ENCODE results near the gene THOP1.

The THOP1 gene

DNA sequence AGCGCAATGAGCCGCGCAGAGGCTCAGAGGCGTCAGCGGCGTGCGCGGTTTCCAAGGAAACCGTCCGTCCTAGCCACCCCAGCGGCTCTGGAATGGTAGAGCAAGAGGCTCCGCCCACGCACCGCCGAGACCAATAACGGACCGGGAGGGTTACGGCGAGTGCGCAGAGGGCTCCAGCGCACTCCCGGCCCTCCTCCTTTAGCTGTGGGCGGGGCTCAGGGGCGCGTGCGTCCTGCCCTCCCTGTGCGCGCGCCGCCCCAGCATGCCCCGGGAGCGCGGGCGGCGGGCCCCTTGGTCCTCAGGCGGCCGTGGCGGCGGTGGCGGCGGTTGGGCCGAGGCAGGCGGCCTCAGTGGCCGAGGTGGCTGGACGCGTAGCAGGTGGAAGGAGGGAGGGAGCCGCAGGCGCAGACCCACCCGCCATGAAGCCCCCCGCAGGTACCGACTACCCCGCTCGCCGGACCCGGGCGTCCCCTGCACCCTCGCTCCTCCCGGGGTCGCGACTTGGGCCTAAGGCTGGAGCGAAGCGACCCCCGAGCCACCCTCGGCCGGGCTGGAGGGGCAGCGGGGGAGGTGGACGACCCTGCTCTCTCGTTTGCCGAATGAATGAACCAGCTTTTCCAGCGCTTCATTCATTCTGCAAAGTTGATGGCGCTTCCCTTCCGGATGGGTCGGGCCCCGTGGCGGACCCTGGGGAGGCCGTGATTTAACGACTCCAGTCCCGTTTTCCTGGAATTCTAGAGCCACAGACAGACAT is at the start of gene THOP1:
TSS of gene THOP1 (plus strand) at position 260 of the 754 bp plus-strand sequence. CDS start at position 420, 160 bp downstream.
- DNase-seq (ENCODE audit: low read depth): peak; percentile 100

DNA sequence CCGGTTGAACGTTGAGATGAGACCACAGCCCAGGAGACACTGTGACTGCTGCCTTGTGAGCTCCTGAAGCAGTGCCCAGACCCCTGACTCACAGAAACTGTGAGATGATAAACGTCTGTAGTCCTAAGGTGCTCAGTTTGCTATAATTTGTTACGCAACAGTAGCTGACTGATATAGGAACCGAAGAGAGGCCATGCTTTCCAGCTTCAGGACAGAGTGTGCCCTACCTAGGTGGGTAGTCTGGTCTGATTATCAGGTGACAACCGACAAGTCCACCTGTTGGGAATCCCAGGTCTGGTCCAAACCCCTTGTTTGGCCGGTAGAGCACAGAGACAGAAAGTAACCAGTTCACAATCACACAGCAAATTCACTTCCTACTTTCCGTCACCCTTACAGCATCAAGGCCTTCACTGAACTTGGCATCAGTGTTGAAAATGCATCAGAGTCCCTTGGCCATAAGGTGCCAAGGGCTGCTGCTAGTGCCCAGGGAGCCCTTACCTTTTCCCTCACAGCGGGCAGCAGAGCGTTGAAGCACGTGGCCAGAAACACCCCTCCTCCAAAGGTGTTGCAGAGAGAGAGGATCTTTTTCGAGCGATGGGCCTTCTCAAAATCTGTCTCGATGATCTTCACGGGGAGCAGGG is 48.6 kb upstream of the THOP1 start:
- DNase-seq (ENCODE audit: low read depth): no peak

DNA sequence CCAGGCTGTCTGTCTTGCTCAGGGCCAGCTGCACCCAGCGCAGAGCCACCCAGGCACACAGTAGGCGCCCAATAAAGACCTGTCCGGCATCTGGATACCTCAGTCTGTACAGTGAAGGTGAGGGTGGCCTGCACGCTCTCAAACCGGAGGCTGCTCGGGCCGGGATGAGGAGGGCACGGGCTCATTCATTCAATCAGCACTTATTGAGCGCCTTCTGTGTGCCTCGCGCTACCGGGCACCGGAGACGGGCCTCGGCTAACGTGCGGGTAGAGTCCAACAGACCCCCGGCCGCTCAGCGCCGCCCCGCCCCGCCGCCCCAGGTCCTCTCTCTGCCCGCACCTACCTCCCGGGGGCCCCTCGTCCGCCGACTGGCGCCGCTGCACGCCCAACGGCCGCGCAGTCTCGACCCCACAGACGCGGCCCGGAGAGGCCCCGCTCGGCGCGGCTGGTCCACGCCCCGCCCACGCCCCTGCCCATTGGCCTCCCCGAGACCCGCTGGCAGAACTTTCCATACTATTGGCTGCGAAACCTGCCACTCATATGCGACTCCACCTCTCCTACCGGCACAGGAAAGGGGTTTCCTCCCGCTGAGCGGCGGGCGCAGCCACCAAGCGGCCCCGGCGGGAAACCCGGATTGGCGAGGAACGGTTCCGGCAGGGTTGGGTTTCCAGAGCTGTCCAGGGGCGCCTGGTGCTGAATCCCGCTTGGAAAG is 45.5 kb upstream of the THOP1 start, which contains the start of gene SLC39A3:
TSS of gene SLC39A3 (minus strand) at position 416 of the 712 bp plus-strand sequence. CDS start 2,760 bp downstream, outside the sequence.
- DNase-seq (ENCODE audit: low read depth): peak; percentile 99

DNA sequence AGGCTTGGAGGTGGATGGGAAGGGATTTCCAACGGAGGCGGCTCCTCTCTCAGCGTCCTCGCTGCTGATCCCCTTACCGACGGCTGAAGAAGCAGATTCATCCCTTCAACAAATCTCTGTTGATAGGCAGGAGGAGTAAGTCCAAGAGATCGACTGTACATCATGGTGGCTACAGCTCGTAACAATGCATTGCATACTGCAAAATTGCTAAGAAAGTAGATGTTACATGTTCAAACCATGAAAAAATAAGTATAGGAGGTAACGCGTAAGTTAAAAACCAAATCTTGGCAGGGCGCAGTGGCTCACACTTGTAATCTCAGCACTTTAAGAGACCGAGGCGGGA is 45.0 kb upstream of the THOP1 start:
- DNase-seq (ENCODE audit: low read depth): no peak

DNA sequence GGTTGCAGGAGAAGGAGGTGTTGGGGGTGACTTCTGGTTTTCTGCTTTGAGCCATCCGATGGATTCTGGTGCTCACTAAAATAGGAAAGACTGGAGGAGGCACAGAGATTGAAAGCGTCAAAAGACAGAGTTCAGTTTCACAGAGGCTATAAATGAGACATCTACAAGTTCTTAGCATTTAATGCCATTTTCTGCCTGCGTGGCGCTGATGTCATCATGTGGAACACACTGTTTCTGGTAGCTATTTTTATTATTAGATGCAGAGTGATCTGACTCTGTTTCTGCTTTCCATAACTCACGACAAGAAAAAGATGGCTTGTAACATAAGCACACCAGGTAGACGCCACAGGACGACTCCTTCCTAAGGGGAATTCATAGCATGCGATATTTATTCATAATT is 42.2 kb upstream of the THOP1 start:
- DNase-seq (ENCODE audit: low read depth): no peak

DNA sequence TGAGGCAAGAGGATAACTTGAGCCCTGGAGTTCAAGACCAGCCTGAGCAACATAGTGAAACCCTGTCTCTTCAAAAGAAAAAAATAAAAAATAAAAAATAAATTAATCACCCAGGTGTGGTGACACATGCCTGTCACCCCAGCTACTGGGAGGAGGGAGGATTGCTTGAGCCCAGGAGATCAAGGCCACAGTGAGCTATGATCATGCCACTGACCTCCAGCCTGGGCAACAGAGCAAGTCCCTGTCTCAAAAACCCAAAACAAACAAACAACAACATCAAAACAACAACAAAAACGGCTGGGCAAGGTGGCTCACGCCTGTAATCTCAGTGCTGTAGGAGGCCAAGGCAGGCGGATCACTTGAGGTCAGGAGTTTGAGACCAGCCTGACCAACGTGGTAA is 41.2 kb upstream of the THOP1 start:
- no peak for DNase-seq (ENCODE audit: low read depth)

DNA sequence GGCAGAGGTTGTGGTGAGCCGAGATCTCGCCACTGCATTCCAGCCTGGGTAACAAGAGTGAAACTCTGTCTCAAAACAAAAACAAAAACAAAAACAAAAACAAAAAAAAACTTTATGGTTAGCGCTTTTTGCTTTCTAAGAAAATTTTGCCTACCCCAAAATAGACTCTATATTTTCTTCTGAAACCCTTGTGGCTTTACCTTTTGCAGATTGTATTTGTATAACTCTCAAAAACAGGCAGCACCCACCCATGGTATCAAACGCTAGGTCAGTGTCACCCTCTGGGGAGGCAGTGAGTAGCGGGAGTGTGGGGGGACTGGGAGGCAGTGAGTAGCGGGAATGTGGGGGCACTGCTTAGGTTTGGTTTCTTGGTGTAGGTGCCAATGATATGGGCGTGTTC is 38.0 kb upstream of the THOP1 start:
- no peak for DNase-seq (ENCODE audit: low read depth)

DNA sequence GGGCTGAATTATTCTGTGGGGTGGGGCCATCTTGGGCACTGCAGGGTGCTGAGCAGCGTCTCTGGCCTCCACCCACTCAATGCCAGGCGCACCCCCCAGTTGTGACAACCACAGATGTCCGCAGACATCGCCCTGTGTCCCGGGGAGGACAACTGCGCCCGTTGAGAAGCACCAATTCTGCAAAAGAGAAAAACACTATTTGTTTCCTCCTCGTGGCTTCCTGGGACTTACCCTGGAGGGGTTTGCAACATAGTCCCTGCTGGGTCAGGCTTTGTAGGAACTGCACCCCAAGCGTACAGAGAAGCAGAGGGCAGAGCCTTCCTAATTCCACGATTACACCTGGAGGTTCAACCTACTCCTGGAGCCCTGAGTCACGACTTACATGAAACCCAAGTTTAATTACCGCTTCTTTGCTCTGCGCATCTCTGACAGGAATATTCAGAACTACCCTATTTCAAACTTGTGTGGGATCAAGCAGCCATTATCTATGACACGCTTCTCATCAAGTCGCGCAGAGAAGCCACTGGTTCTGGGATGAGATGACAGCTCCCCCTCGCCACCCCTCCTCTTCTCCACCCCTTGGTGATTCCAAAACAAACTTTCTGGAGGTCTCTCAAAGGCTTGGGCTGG is 34.4 kb upstream of the THOP1 start:
- no peak for DNase-seq (ENCODE audit: low read depth)

DNA sequence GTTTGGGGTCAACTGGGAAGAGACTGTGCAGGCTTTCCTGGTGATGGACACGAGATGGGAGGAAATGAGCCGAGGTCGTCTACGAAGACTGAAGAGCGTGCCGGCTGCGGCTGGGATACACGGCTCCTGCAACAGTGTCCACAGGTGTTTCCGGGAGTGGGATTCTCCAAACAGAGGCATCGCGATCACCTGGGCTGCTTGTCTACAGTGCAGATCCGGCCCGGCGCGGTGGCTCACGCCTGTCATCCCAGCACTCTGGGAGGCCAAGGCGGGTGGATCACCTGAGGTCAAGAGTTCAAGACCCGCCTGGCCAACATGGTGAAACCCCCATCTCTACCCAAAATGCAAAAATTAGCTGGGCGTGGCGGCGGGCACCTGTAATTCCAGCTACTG is 33.9 kb upstream of the THOP1 start:
- no peak for DNase-seq (ENCODE audit: low read depth)

DNA sequence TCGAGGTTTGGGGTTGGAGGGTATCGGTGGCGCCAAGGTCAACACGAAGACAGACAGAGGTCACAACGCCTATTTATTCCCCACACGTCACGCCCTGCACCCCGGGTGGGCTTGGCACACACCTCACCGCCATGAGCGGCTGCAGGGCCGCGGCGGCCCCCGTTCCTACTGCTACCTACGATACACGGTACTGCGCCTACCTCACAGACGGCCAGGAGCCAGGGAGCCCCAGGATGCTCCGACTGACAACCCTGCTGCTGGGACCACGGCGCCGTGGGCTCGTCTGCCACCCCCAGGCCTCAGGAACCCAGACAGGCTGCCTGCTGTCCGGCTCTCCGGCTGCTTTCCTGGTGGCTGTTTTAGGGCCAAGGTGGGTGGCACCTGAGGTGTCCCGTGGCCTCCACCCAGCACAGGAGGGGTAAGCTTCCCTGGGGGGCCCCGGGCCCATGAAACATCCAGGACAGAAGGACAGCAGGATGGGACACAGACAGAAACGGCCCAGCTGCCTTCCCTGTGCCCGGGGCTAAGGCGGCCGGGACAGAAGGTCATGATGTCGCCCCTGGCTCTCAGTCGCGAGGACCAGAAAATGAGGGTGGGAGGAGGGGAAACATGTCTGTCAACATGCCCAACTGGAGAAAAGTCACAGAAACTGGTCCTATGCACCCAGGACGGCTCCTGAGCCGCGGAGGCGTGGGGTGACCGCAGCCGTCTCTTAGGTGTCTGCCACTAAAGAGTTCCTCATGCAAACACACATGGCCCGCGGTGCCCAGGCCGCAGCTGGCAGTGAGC is 30.4 kb upstream of the THOP1 start:
- DNase-seq (ENCODE audit: low read depth): no peak

DNA sequence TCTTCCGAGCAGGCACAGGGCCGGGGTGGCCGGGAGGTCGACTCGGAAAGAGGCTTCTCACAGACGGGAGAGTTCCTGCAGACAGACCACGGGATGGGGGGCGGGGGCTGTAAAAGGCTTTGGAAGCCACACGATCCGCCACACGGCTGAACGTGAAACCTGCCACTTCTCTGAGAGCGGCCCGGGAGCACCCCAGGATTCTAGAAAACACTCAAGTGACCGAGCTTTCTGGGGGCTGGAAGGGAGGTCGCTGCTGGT is 29.9 kb upstream of the THOP1 start:
- no peak for DNase-seq (ENCODE audit: low read depth)

DNA sequence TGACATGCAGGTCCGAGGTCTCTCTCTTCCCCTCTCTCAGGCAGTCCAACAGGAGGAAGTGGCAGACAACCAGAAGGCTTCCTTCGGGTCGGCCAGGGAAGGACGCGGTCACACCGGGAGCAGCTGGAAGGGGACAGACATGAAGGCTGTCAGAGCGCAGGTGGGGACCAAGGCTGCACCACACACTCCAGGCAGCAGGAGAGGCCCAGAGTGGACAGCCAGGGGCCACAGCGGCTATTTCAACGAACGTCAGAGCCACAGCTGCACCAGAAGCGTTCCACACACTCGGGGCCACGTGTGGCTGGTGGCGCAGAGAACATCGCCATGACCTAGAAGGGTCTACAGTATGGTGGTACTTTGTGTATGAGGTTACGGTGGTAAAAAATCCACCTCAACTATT is 29.5 kb upstream of the THOP1 start:
- no peak for DNase-seq (ENCODE audit: low read depth)

DNA sequence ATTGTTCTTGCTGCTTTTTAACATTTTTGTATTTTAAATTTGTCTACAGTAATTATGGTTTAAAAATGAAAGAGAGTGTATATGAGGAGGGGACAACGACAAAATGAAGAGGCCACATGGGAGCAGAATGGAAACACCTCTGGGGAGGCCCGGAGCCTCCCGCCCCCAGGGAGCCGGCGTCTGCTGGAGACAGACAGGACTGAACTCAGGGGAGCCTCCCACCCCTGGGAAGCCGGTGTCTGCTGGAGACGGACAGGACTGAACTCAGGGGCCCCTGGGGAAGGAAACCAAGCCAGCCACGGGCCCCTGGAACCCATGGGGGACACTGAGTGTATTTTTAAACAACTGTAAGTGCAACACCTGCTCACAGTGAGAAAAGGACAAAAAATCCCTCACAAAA is 28.8 kb upstream of the THOP1 start:
- no peak for DNase-seq (ENCODE audit: low read depth)

DNA sequence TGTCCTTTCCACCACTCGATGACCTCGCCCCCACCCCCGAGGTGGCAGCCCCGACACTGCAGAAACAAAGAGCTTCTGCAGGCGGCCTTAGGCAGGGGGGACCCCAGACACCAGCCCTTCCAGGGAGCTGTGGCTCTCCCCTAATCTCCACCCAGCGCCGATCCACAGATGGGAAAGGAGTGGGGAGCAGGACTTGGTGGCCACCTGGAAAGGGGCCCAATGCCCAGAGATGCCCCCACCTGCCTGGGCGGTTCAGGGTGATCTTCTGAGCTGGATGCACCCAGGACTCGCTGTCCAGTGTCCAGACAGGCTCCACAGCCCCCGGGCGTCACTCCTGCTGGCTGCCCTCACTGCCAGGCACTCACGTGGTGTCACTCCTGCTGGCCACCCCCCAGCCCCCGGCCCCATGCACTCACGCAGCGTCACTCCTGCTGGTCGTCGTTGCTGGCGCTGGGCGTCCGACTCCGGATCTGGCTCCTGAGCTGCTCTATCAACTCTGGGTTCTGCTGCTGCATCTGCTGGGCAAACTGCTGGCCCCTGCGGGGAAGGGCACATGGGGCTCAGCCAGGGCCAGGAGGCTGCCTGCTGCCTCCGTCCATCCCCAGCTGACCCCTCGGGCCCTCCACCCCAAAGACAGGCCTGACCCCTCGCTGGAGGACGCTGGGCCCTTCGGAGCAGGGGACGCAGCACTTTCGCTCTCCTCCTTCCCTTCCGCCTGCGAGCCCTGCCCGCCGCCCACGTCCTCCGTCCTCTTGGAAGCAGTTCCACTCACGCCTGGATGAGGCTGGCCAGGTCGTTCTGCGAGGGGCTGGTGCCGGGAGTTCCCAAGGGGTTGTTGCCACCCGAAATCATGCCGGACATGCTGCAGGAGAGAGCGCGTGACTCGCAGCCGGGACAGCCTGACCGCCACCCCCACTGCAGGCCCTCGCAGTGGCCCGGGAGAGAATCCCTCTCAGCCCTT is 28.1 kb upstream of the THOP1 start:
- DNase-seq (ENCODE audit: low read depth): no peak

DNA sequence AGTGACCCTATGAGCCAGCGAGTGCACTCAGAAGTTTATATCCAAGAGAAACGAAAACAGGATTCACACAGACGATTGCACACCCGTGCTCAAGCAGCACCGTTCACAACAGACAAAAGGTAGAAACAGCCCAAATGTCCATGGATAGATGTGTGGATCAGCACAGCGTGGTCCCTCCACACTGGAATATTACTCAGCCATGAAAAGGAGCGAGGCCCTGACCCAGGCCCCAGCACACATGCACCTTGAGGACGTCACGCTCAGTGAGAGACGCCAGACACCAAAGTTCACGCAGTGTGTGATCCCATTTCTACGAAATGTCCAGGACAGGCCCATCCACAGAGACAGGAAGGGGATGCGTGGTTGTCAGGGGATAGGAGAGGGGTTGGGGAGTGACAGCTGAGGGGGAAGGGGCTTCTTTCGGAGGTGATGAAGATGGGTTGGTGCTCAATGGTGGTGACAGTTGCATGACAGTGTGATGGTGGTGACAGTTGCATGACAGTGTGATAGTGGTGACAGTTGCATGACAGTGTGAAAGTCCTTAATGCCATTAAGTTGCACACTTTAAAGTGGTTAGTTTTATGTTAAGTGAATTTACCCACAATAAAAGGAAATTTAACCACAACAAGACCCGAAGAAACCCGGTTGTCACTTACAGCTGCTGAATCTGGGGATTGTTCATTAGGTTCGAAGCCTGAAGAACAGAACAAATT is 26.5 kb upstream of the THOP1 start:
- no peak for DNase-seq (ENCODE audit: low read depth)

DNA sequence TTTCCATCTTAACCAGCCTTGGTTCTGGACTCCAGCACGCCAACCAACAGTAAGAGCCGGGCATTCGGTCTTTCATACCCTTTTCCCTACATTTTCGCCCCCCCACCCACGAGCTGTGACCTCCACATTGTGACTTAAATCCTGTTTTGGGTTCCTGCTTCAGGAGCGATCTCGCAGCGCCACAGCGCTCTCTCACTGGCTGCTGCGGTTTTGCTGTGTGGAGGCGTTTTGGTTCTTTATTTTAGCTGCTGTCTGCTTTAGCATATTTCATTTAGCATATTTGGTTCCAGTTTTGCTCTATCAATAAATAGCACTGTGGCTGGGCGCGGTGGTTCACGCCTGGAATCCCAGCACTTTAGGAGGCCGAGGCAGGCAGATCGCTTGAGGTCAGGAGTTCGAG is 25.9 kb upstream of the THOP1 start:
- DNase-seq (ENCODE audit: low read depth): no peak

DNA sequence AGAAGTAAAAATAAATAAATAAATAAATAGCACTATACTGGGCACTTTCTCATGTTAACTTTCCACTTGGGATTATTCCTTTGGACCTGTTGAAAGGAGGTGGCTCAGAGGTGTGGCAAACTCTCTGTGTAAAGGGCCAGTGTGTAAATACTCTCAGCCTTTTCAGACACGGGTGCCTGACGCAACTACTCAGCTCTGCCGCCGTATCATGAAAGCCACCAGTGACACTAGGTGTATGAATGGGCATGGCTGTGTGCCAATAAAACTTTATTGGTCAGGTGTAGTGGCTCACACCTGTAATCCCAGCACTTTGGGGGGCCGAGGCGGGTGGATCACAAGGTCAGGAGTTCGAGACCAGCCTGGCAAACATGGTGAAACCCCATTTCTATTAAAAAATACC is 25.3 kb upstream of the THOP1 start:
- no peak for DNase-seq (ENCODE audit: low read depth)

DNA sequence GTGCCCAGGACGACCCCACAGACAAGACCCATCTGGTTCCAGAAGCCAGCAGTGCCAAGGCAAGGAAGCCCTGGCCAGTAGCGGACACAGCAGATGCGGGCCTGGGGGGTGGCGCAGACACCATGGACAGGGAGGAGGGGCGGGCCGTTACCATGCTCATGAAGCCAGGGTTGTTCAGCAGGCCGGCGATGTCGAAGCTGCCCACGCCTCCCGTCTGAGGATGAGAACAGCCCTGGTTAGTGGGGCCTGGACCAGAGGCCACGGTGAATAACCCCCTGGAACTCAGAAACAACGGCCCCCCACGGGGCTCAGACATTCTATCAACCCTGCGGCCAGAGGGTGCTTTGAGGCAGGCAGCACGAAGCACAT is 24.0 kb upstream of the THOP1 start:
- no peak for DNase-seq (ENCODE audit: low read depth)

DNA sequence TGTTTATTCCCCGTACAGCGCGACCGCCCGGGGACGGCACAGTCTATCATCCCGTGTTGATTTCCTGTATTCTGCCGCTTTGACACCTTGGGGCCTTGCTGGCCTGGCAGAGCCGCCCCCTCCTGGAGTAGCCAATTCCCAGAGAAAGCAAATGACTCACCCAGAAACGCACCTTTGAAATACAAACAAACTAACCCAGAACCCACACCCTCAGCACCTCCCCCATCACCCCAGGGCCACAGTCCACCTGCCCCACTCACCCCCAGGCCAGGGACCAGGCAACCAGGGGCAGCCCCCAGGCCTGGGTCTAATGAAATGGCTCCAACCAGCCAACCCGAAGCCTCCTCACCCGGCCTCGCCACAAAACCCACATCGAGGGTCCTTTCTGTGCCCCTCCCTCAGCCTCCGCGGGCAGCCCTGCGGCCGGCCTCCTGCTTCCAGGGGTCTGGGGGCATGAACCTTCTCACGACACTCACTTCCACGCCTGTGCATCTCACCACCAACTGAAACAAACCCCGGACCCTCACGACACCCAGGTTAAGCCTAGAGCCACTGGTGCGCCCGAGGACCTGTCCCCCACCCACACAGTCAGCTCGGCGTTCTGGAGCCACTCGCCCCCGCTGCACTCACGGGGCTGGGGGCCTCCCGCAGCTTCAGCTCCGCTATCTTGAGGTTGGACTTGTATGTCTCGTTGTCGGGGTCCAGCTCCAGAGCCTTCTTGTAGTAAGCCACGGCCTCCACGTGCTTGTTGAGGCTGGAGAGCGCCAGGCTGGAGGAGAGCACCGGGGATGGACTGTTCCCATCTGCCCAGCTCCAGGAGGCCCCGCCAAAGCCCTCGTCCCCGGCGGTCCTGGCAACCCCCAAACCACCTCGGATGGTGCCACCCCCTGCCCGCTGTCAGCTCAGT is 23.2 kb upstream of the THOP1 start:
- no peak for DNase-seq (ENCODE audit: low read depth)

Measured in activated T-cell treated with anti-CD3 and anti-CD28 coated beads for 48 hours (primary cell).